H1 (cell line): ENCODE data around the gene PCCA. TPM values are rescaled to one million over a fixed set of nuclear protein-coding genes. Genes with fewer than 3 reads are reported as not detected.

Experiments used
- CTCF ChIA-PET: fragments of 300-600 bp; sonication (Branson Sonifier 250); formaldehyde crosslinking; loops from one replicate; lab custom pipeline; 2021; ENCODE audit not compliant: partially characterized antibody; lab: Charles Lee
- POLR2A ChIA-PET: fragments of 300-600 bp; sonication (Branson Sonifier 250); formaldehyde crosslinking; loops from one replicate; lab custom pipeline; 2021; ENCODE audit warnings: inconsistent platforms; ENCODE audit not compliant: partially characterized antibody; lab: Charles Lee
- DNase-seq, 2 experiments: peaks; one replicate each; pipeline versions ENCODE4 v3.0.0 to v3.0.0-alpha.2; 2010 to 2022; ENCODE audit warnings: low spot score in 2 of 2, low read depth in 1 of 2, mixed read lengths in 1 of 2
- FAIRE-seq: peaks from 2 replicates; lab custom pipeline; 2011; peaks lifted over from hg19 to GRCh38; lab: Jason Lieb, UNC
- H2AFZ ChIP-seq: 2 replicates; pipeline ENCODE4 v1.8.1; 2012; ENCODE audit warnings: low read length, inconsistent platforms
- H2AK5ac ChIP-seq: 2 replicates; pipeline ENCODE4 v1.6.1; 2013; ENCODE audit warnings: low read depth, low read length
- H2BK120ac ChIP-seq: replicated peaks from 2 replicates; pipeline ENCODE3; 2013; ENCODE audit warnings: low read depth, low read length, inconsistent platforms
- H2BK12ac ChIP-seq: 2 replicates; pipeline ENCODE4 v1.6.1; 2013; ENCODE audit warnings: low read depth, low read length
- H2BK15ac ChIP-seq: 2 replicates; pipeline ENCODE4 v1.6.1; 2013; ENCODE audit warnings: low read length
- H2BK20ac ChIP-seq: 2 replicates; pipeline ENCODE4 v1.6.1; 2013; ENCODE audit warnings: low read length
- H2BK5ac ChIP-seq: 2 replicates; pipeline ENCODE4 v1.6.1; 2013; ENCODE audit warnings: low read depth, low read length
- H3K14ac ChIP-seq: 2 replicates; pipeline ENCODE4 v1.6.1; 2013; ENCODE audit warnings: inconsistent platforms; ENCODE audit not compliant: insufficient read length
- H3K18ac ChIP-seq: 2 replicates; pipeline ENCODE4 v1.6.1; 2013; ENCODE audit warnings: low read length; ENCODE audit errors: extremely low read depth
- H3K23ac ChIP-seq: 2 replicates; pipeline ENCODE4 v1.6.1; 2013; ENCODE audit warnings: inconsistent platforms; ENCODE audit not compliant: insufficient read length
- H3K23me2 ChIP-seq: 2 replicates; pipeline ENCODE4 v1.6.1; 2013; ENCODE audit warnings: low read depth, low read length
- H3K27ac ChIP-seq: 2 replicates; pipeline ENCODE4 v1.6.1; 2011; ENCODE audit warnings: low read depth, low read length, inconsistent platforms
- H3K27me3 ChIP-seq, 4 experiments: replicated peaks in 1 of 4; 1 replicate in 1 of 4; 2 replicates in 3 of 4; pipeline versions ENCODE4 v1.6.1 to v1.8.1; 2011 to 2013; ENCODE audit warnings: low read length in 3 of 4, mild to moderate bottlenecking in 3 of 4, inconsistent platforms in 2 of 4, mixed read lengths in 2 of 4, moderate library complexity in 1 of 4; ENCODE audit not compliant: control insufficient read depth in 3 of 4, insufficient read depth in 3 of 4; ENCODE audit errors: extremely low read depth in 1 of 4
- H3K36me3 ChIP-seq, 4 experiments: 2 replicates each; pipeline versions ENCODE4 v1.6.1 to v1.8.1; 2011 to 2013; ENCODE audit warnings: mild to moderate bottlenecking in 4 of 4, low read length in 3 of 4, moderate library complexity in 2 of 4, control low read depth in 1 of 4, inconsistent platforms in 1 of 4; ENCODE audit not compliant: insufficient read depth in 4 of 4, control insufficient read depth in 2 of 4
- H3K4ac ChIP-seq: replicated peaks from 2 replicates; pipeline ENCODE3; 2013; ENCODE audit warnings: low read length, low read depth, mixed read lengths, inconsistent platforms; ENCODE audit not compliant: insufficient read length
- H3K4me1 ChIP-seq, 4 experiments: replicated peaks in 1 of 4; 1 replicate in 1 of 4; 2 replicates in 3 of 4; pipeline versions ENCODE4 v1.6.1 to v1.8.1; 2011 to 2013; ENCODE audit warnings: low read length in 3 of 4, inconsistent platforms in 2 of 4, mixed read lengths in 1 of 4; ENCODE audit not compliant: insufficient read depth in 4 of 4, control insufficient read depth in 3 of 4
- H3K4me2 ChIP-seq, 2 experiments: 2 replicates each; pipeline versions ENCODE4 v1.6.1 to v1.8.1; 2011 to 2013; ENCODE audit warnings: low read depth in 2 of 2, low read length in 2 of 2, control low read depth in 1 of 2, inconsistent platforms in 1 of 2, mild to moderate bottlenecking in 1 of 2; ENCODE audit not compliant: insufficient read depth in 1 of 2
- H3K4me3 ChIP-seq, 4 experiments: fragments of 200-600, 300-600 bp in 1 of 4; sonication (generic), shearing (Covaris generic), sonication (Bioruptor Twin) in 1 of 4; 2 replicates each; pipeline versions ENCODE4 v1.5.1 to v1.8.1; 2011 to 2016; ENCODE audit warnings: low read length in 4 of 4, low read depth in 3 of 4, control low read depth in 2 of 4, inconsistent platforms in 2 of 4, mild to moderate bottlenecking in 2 of 4, mixed read lengths in 1 of 4, moderate library complexity in 1 of 4; ENCODE audit not compliant: insufficient read depth in 2 of 4; ENCODE audit errors: extremely low read depth in 1 of 4
- H3K56ac ChIP-seq: replicated peaks from 2 replicates; pipeline ENCODE3; 2013; ENCODE audit warnings: low read depth, mild to moderate bottlenecking, mixed read lengths, low read length, inconsistent platforms; ENCODE audit not compliant: insufficient read length
- H3K79me1 ChIP-seq: 2 replicates; pipeline ENCODE4 v1.6.1; 2013; ENCODE audit warnings: low read depth, low read length, control low read depth
- H3K79me2 ChIP-seq, 2 experiments: 2 replicates each; pipeline versions ENCODE4 v1.6.1 to v1.8.1; 2012 to 2013; ENCODE audit warnings: low read length in 2 of 2, mild to moderate bottlenecking in 2 of 2, inconsistent platforms in 1 of 2; ENCODE audit not compliant: insufficient read depth in 2 of 2, control insufficient read depth in 1 of 2
- H3K9ac ChIP-seq, 4 experiments: replicated peaks in 1 of 4; 1 replicate in 1 of 4; 2 replicates in 3 of 4; pipeline versions ENCODE4 v1.6.1 to v1.8.1; 2011 to 2013; ENCODE audit warnings: low read depth in 3 of 4, low read length in 3 of 4, control low read depth in 2 of 4, mild to moderate bottlenecking in 2 of 4, moderate library complexity in 2 of 4, inconsistent platforms in 1 of 4; ENCODE audit errors: extremely low read depth in 1 of 4
- H3K9me3 ChIP-seq, 2 experiments: 2 replicates each; pipeline versions ENCODE4 v1.6.1 to v1.8.1; 2012 to 2013; ENCODE audit warnings: mild to moderate bottlenecking in 2 of 2, moderate library complexity in 2 of 2, control low read depth in 1 of 2, inconsistent platforms in 1 of 2, low read depth in 1 of 2, low read length in 1 of 2, mixed read lengths in 1 of 2; ENCODE audit not compliant: insufficient read depth in 2 of 2
- H4K20me1 ChIP-seq, 2 experiments: replicated peaks in 1 of 2; 2 replicates each; pipeline versions ENCODE3 to v1.8.1; 2011 to 2013; ENCODE audit warnings: inconsistent platforms in 2 of 2, low read length in 2 of 2, mild to moderate bottlenecking in 1 of 2; ENCODE audit not compliant: insufficient read depth in 2 of 2, control insufficient read depth in 1 of 2
- H4K5ac ChIP-seq: 2 replicates; pipeline ENCODE4 v1.6.1; 2013; ENCODE audit warnings: low read length, low read depth, mixed read lengths, inconsistent platforms; ENCODE audit not compliant: insufficient read length
- H4K8ac ChIP-seq: 2 replicates; pipeline ENCODE4 v1.8.0; 2013; ENCODE audit warnings: mild to moderate bottlenecking, moderate library complexity, low read length, inconsistent platforms; ENCODE audit not compliant: insufficient read depth; ENCODE audit errors: extremely low read depth
- H4K91ac ChIP-seq: replicated peaks from 2 replicates; pipeline ENCODE3; 2013; ENCODE audit warnings: low read length, mixed read lengths, inconsistent platforms; ENCODE audit not compliant: insufficient read length
- BCL11A ChIP-seq, 2 experiments: IDR thresholded peaks; one replicate each; pipeline ENCODE4 v1.6.1; 2011; ENCODE audit warnings: low read depth in 2 of 2, low read length in 2 of 2, mild to moderate bottlenecking in 2 of 2
- CHD2 ChIP-seq: IDR thresholded peaks from 2 replicates; pipeline ENCODE4 v1.6.1; 2012; ENCODE audit warnings: low read length, improper control_type of control experiment
- GABPA ChIP-seq: IDR thresholded peaks from 2 replicates; pipeline ENCODE4 v1.6.1; 2011; ENCODE audit warnings: mild to moderate bottlenecking, low read length, moderate library complexity, borderline replicate concordance; ENCODE audit not compliant: insufficient read depth
- HDAC6 ChIP-seq: IDR thresholded peaks from one replicate; pipeline ENCODE4 v1.7.1; 2012; ENCODE audit warnings: low read depth, mild to moderate bottlenecking, inconsistent platforms, low read length, moderate library complexity
- JUND ChIP-seq: IDR thresholded peaks from 2 replicates; pipeline ENCODE4 v1.6.1; 2011; ENCODE audit warnings: mild to moderate bottlenecking, improper control_type of control experiment, low read length
- KDM1A ChIP-seq: fragments of 200-600, 300-600 bp; sonication (generic); IDR thresholded peaks from 2 replicates; pipeline ENCODE4 v1.7.1; 2016; ENCODE audit warnings: mild to moderate bottlenecking, low read length, borderline replicate concordance
- PHF8 ChIP-seq: fragments of 200-600 bp; sonication (generic); conservative IDR thresholded peaks from 2 replicates; pipeline ENCODE4 v1.7.1; 2012; ENCODE audit warnings: low read depth, mild to moderate bottlenecking, inconsistent platforms, low read length, moderate library complexity
- SRF ChIP-seq: IDR thresholded peaks from 2 replicates; pipeline ENCODE4 v1.6.1; 2011; ENCODE audit warnings: mild to moderate bottlenecking, low read depth, low read length, moderate library complexity
- SUZ12 ChIP-seq: fragments of 200-600 bp; sonication (generic); IDR thresholded peaks from 2 replicates; pipeline ENCODE4 v1.6.1; 2012; ENCODE audit warnings: mild to moderate bottlenecking, inconsistent platforms, low read length, moderate library complexity, mixed read lengths
- TAF1 ChIP-seq: IDR thresholded peaks from 2 replicates; pipeline ENCODE4 v1.6.1; 2011; ENCODE audit warnings: mild to moderate bottlenecking, low read depth, low read length
- WGBS, 2 experiments: shearing (Covaris generic) in 1 of 2; methylation state at CpG; one replicate each; pipeline versions ENCODE4 v1.1.6 to v1.1.7; 2013 to 2015; ENCODE audit warnings: low lambda C conversion rate in 2 of 2, mixed read lengths in 2 of 2, inconsistent platforms in 1 of 2, low coverage in 1 of 2, missing lambda C conversion rate in 1 of 2; ENCODE audit not compliant: insufficient replicate concordance in 2 of 2, insufficient coverage in 1 of 2, insufficient read length in 1 of 2; ENCODE audit errors: extremely low coverage in 1 of 2, missing lambda C conversion rate in 1 of 2; 5-methylcytosine and 5-hydroxymethylcytosine counted together
- polyA plus RNA-seq, 7 experiments: library from polyadenylated mRNA; depleted of rRNA in 3 of 7; stranded (reverse) in 5 of 7; unstranded in 2 of 7; fragments of >200 nt in 5 of 7; fragments of 200-250 nt in 2 of 7; gene quantifications; 1 replicate in 5 of 7; 2 replicates in 1 of 7; 4 replicates in 1 of 7; pipeline versions ENCODE4 v1.2.1 to v1.2.3, GENCODE V29; 2011 to 2013; ENCODE audit warnings: missing spikeins in 2 of 7, mixed read lengths in 2 of 7
- total RNA-seq: library from RNA; stranded (reverse); fragmentation: NEBNext Ultra II Directional; extraction: Animal tissue kit (Norgen Biotek cat#: 25700); gene quantifications from 2 replicates; pipeline ENCODE4 v1.2.1, GENCODE V29; 2021
- TF ChIP-seq, protein P1 (sequence below): IDR thresholded peaks from 2 replicates; pipeline ENCODE4 v1.6.1; 2012; ENCODE audit warnings: low read length, inconsistent platforms
- TF ChIP-seq, protein P2 (sequence below): IDR thresholded peaks from 2 replicates; pipeline ENCODE4 v1.6.1; 2011; ENCODE audit warnings: low read length, improper control_type of control experiment

PCCA gene
- total and polyA plus RNA-seq, 2 of the 8 experiments (the other 6 are each of a cell fraction or from before 2014, with no cell fraction given), result 18.4 to 49.8 TPM

GRCh38 chr13:100298691-100299090, 209.8 kb downstream of the PCCA start:
- no peak overlapping the region for H2BK15ac ChIP-seq
- no peaks in the 10 kb centered on the region for H3K27me3 ChIP-seq
- no peak for FAIRE-seq
- no peak overlapping the region for H3K4me2 ChIP-seq
- H3K9ac ChIP-seq, result no peak overlapping the region
- DNase-seq, result no peak
- 30% methylated on average over 2 of the region's 2 CpGs; no CpG with 5 or more reads in 1 of the 2 experiments for WGBS, 2 experiments
- no peak overlapping the region for H3K56ac ChIP-seq
- H3K79me1 ChIP-seq, result no peaks in the 10 kb centered on the region; the same call in 1 of the 2 replicates
- H4K20me1 ChIP-seq, result peaks cover 0 to 2% of the 10 kb centered on the region in 2 experiments
- no peaks in the 10 kb centered on the region for H3K36me3 ChIP-seq
- no peak overlapping the region for H3K27ac ChIP-seq
- no peak overlapping the region for H4K91ac ChIP-seq
- H3K79me2 ChIP-seq, result no peaks in the 10 kb centered on the region
- H3K4me3 ChIP-seq, result no peak overlapping the region
- no peak overlapping the region for H4K5ac ChIP-seq
- no peak overlapping the region for H2BK120ac ChIP-seq
- no peak overlapping the region for H2BK20ac ChIP-seq
- no peak overlapping the region for H3K14ac ChIP-seq
- H2BK12ac ChIP-seq, result no peak overlapping the region
- peaks cover 0 to 6% (median 1%) of the 10 kb centered on the region in 4 experiments; a peak in 2 of 7 replicates for H3K4me1 ChIP-seq
- H3K23ac ChIP-seq, result no peak overlapping the region
- no peak overlapping the region for H3K4ac ChIP-seq
- H4K8ac ChIP-seq, result no peak overlapping the region
- no peaks in the 10 kb centered on the region for H3K9me3 ChIP-seq
- no peak overlapping the region for H3K18ac ChIP-seq
- POLR2A ChIA-PET, result no interaction called here
- H2BK5ac ChIP-seq, result no peak overlapping the region
- CTCF ChIA-PET, result no interaction called here
- H2AFZ ChIP-seq, result no peak overlapping the region
- H2AK5ac ChIP-seq, result no peak overlapping the region
- no peaks in the 10 kb centered on the region for H3K23me2 ChIP-seq
- TF ChIP-seq, protein P1, sequence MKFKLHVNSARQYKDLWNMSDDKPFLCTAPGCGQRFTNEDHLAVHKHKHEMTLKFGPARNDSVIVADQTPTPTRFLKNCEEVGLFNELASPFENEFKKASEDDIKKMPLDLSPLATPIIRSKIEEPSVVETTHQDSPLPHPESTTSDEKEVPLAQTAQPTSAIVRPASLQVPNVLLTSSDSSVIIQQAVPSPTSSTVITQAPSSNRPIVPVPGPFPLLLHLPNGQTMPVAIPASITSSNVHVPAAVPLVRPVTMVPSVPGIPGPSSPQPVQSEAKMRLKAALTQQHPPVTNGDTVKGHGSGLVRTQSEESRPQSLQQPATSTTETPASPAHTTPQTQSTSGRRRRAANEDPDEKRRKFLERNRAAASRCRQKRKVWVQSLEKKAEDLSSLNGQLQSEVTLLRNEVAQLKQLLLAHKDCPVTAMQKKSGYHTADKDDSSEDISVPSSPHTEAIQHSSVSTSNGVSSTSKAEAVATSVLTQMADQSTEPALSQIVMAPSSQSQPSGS, result no peak
- TF ChIP-seq KDM1A (no peak), CHD2 (no peak), BCL11A (IDR thresholded peaks at IDR 0.05; ENCODE audit: low read depth in 2 of 2, low read length in 2 of 2) (no peak), SUZ12 (no peak), TAF1 (no peak), HDAC6 (no peak), SRF (no peak), JUND (no peak), PHF8 (no peak), GABPA (no peak)
- TF ChIP-seq, protein P2, sequence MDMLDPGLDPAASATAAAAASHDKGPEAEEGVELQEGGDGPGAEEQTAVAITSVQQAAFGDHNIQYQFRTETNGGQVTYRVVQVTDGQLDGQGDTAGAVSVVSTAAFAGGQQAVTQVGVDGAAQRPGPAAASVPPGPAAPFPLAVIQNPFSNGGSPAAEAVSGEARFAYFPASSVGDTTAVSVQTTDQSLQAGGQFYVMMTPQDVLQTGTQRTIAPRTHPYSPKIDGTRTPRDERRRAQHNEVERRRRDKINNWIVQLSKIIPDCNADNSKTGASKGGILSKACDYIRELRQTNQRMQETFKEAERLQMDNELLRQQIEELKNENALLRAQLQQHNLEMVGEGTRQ, result no peak
